H1 (cell line): ENCODE results near the gene POLRMT. TPM values are rescaled to one million over a fixed set of nuclear protein-coding genes. Genes with fewer than 3 reads are reported as not detected.

Experiments
- CTCF ChIA-PET: fragments of 300-600 bp; sonication (Branson Sonifier 250); formaldehyde crosslinking; loops from one replicate; lab custom pipeline; 2021; ENCODE audit not compliant: partially characterized antibody; lab: Charles Lee
- POLR2A ChIA-PET: fragments of 300-600 bp; sonication (Branson Sonifier 250); formaldehyde crosslinking; loops from one replicate; lab custom pipeline; 2021; ENCODE audit warnings: inconsistent platforms; ENCODE audit not compliant: partially characterized antibody; lab: Charles Lee
- DNase-seq, 2 experiments: peaks; one replicate each; pipeline versions ENCODE4 v3.0.0 to v3.0.0-alpha.2; 2010 to 2022; ENCODE audit warnings: low spot score in 2 of 2, low read depth in 1 of 2, mixed read lengths in 1 of 2
- FAIRE-seq: peaks from 2 replicates; lab custom pipeline; 2011; peaks lifted over from hg19 to GRCh38; lab: Jason Lieb, UNC
- H2AFZ ChIP-seq: 2 replicates; pipeline ENCODE4 v1.8.1; 2012; ENCODE audit warnings: low read length, inconsistent platforms
- H2AK5ac ChIP-seq: 2 replicates; pipeline ENCODE4 v1.6.1; 2013; ENCODE audit warnings: low read depth, low read length
- H2BK120ac ChIP-seq: replicated peaks from 2 replicates; pipeline ENCODE3; 2013; ENCODE audit warnings: low read depth, low read length, inconsistent platforms
- H2BK12ac ChIP-seq: 2 replicates; pipeline ENCODE4 v1.6.1; 2013; ENCODE audit warnings: low read depth, low read length
- H2BK15ac ChIP-seq: 2 replicates; pipeline ENCODE4 v1.6.1; 2013; ENCODE audit warnings: low read length
- H2BK20ac ChIP-seq: 2 replicates; pipeline ENCODE4 v1.6.1; 2013; ENCODE audit warnings: low read length
- H2BK5ac ChIP-seq: 2 replicates; pipeline ENCODE4 v1.6.1; 2013; ENCODE audit warnings: low read depth, low read length
- H3K14ac ChIP-seq: 2 replicates; pipeline ENCODE4 v1.6.1; 2013; ENCODE audit warnings: inconsistent platforms; ENCODE audit not compliant: insufficient read length
- H3K18ac ChIP-seq: 2 replicates; pipeline ENCODE4 v1.6.1; 2013; ENCODE audit warnings: low read length; ENCODE audit errors: extremely low read depth
- H3K23ac ChIP-seq: 2 replicates; pipeline ENCODE4 v1.6.1; 2013; ENCODE audit warnings: inconsistent platforms; ENCODE audit not compliant: insufficient read length
- H3K23me2 ChIP-seq: 2 replicates; pipeline ENCODE4 v1.6.1; 2013; ENCODE audit warnings: low read depth, low read length
- H3K27ac ChIP-seq: 2 replicates; pipeline ENCODE4 v1.6.1; 2011; ENCODE audit warnings: low read depth, low read length, inconsistent platforms
- H3K27me3 ChIP-seq, 4 experiments: replicated peaks in 1 of 4; 1 replicate in 1 of 4; 2 replicates in 3 of 4; pipeline versions ENCODE4 v1.6.1 to v1.8.1; 2011 to 2013; ENCODE audit warnings: low read length in 3 of 4, mild to moderate bottlenecking in 3 of 4, inconsistent platforms in 2 of 4, mixed read lengths in 2 of 4, moderate library complexity in 1 of 4; ENCODE audit not compliant: control insufficient read depth in 3 of 4, insufficient read depth in 3 of 4; ENCODE audit errors: extremely low read depth in 1 of 4
- H3K36me3 ChIP-seq, 4 experiments: 2 replicates each; pipeline versions ENCODE4 v1.6.1 to v1.8.1; 2011 to 2013; ENCODE audit warnings: mild to moderate bottlenecking in 4 of 4, low read length in 3 of 4, moderate library complexity in 2 of 4, control low read depth in 1 of 4, inconsistent platforms in 1 of 4; ENCODE audit not compliant: insufficient read depth in 4 of 4, control insufficient read depth in 2 of 4
- H3K4ac ChIP-seq: replicated peaks from 2 replicates; pipeline ENCODE3; 2013; ENCODE audit warnings: low read length, low read depth, mixed read lengths, inconsistent platforms; ENCODE audit not compliant: insufficient read length
- H3K4me1 ChIP-seq, 4 experiments: replicated peaks in 1 of 4; 1 replicate in 1 of 4; 2 replicates in 3 of 4; pipeline versions ENCODE4 v1.6.1 to v1.8.1; 2011 to 2013; ENCODE audit warnings: low read length in 3 of 4, inconsistent platforms in 2 of 4, mixed read lengths in 1 of 4; ENCODE audit not compliant: insufficient read depth in 4 of 4, control insufficient read depth in 3 of 4
- H3K4me2 ChIP-seq, 2 experiments: 2 replicates each; pipeline versions ENCODE4 v1.6.1 to v1.8.1; 2011 to 2013; ENCODE audit warnings: low read depth in 2 of 2, low read length in 2 of 2, control low read depth in 1 of 2, inconsistent platforms in 1 of 2, mild to moderate bottlenecking in 1 of 2; ENCODE audit not compliant: insufficient read depth in 1 of 2
- H3K4me3 ChIP-seq, 4 experiments: fragments of 200-600, 300-600 bp in 1 of 4; sonication (generic), shearing (Covaris generic), sonication (Bioruptor Twin) in 1 of 4; 2 replicates each; pipeline versions ENCODE4 v1.5.1 to v1.8.1; 2011 to 2016; ENCODE audit warnings: low read length in 4 of 4, low read depth in 3 of 4, control low read depth in 2 of 4, inconsistent platforms in 2 of 4, mild to moderate bottlenecking in 2 of 4, mixed read lengths in 1 of 4, moderate library complexity in 1 of 4; ENCODE audit not compliant: insufficient read depth in 2 of 4; ENCODE audit errors: extremely low read depth in 1 of 4
- H3K56ac ChIP-seq: replicated peaks from 2 replicates; pipeline ENCODE3; 2013; ENCODE audit warnings: low read depth, mild to moderate bottlenecking, mixed read lengths, low read length, inconsistent platforms; ENCODE audit not compliant: insufficient read length
- H3K79me1 ChIP-seq: 2 replicates; pipeline ENCODE4 v1.6.1; 2013; ENCODE audit warnings: low read depth, low read length, control low read depth
- H3K79me2 ChIP-seq, 2 experiments: 2 replicates each; pipeline versions ENCODE4 v1.6.1 to v1.8.1; 2012 to 2013; ENCODE audit warnings: low read length in 2 of 2, mild to moderate bottlenecking in 2 of 2, inconsistent platforms in 1 of 2; ENCODE audit not compliant: insufficient read depth in 2 of 2, control insufficient read depth in 1 of 2
- H3K9ac ChIP-seq, 4 experiments: replicated peaks in 1 of 4; 1 replicate in 1 of 4; 2 replicates in 3 of 4; pipeline versions ENCODE4 v1.6.1 to v1.8.1; 2011 to 2013; ENCODE audit warnings: low read depth in 3 of 4, low read length in 3 of 4, control low read depth in 2 of 4, mild to moderate bottlenecking in 2 of 4, moderate library complexity in 2 of 4, inconsistent platforms in 1 of 4; ENCODE audit errors: extremely low read depth in 1 of 4
- H3K9me3 ChIP-seq, 2 experiments: 2 replicates each; pipeline versions ENCODE4 v1.6.1 to v1.8.1; 2012 to 2013; ENCODE audit warnings: mild to moderate bottlenecking in 2 of 2, moderate library complexity in 2 of 2, control low read depth in 1 of 2, inconsistent platforms in 1 of 2, low read depth in 1 of 2, low read length in 1 of 2, mixed read lengths in 1 of 2; ENCODE audit not compliant: insufficient read depth in 2 of 2
- H4K20me1 ChIP-seq, 2 experiments: replicated peaks in 1 of 2; 2 replicates each; pipeline versions ENCODE3 to v1.8.1; 2011 to 2013; ENCODE audit warnings: inconsistent platforms in 2 of 2, low read length in 2 of 2, mild to moderate bottlenecking in 1 of 2; ENCODE audit not compliant: insufficient read depth in 2 of 2, control insufficient read depth in 1 of 2
- H4K5ac ChIP-seq: 2 replicates; pipeline ENCODE4 v1.6.1; 2013; ENCODE audit warnings: low read length, low read depth, mixed read lengths, inconsistent platforms; ENCODE audit not compliant: insufficient read length
- H4K8ac ChIP-seq: 2 replicates; pipeline ENCODE4 v1.8.0; 2013; ENCODE audit warnings: mild to moderate bottlenecking, moderate library complexity, low read length, inconsistent platforms; ENCODE audit not compliant: insufficient read depth; ENCODE audit errors: extremely low read depth
- H4K91ac ChIP-seq: replicated peaks from 2 replicates; pipeline ENCODE3; 2013; ENCODE audit warnings: low read length, mixed read lengths, inconsistent platforms; ENCODE audit not compliant: insufficient read length
- CTBP2 ChIP-seq: IDR thresholded peaks from 2 replicates; pipeline ENCODE4 v1.7.0; 2011; ENCODE audit warnings: borderline replicate concordance, mild to moderate bottlenecking, moderate library complexity, mixed read lengths, low read length; ENCODE audit not compliant: insufficient read depth, insufficient read length
- whole genome bisulfite sequencing, 2 experiments: shearing (Covaris generic) in 1 of 2; methylation state at CpG; one replicate each; pipeline versions ENCODE4 v1.1.6 to v1.1.7; 2013 to 2015; ENCODE audit warnings: low lambda C conversion rate in 2 of 2, mixed read lengths in 2 of 2, inconsistent platforms in 1 of 2, low coverage in 1 of 2, missing lambda C conversion rate in 1 of 2; ENCODE audit not compliant: insufficient replicate concordance in 2 of 2, insufficient coverage in 1 of 2, insufficient read length in 1 of 2; ENCODE audit errors: extremely low coverage in 1 of 2, missing lambda C conversion rate in 1 of 2; 5-methylcytosine and 5-hydroxymethylcytosine counted together
- polyA plus RNA-seq, 7 experiments: library from polyadenylated mRNA; depleted of rRNA in 3 of 7; stranded (reverse) in 5 of 7; unstranded in 2 of 7; fragments of >200 nt in 5 of 7; fragments of 200-250 nt in 2 of 7; gene quantifications; 1 replicate in 5 of 7; 2 replicates in 1 of 7; 4 replicates in 1 of 7; pipeline versions ENCODE4 v1.2.1 to v1.2.3, GENCODE V29; 2011 to 2013; ENCODE audit warnings: missing spikeins in 2 of 7, mixed read lengths in 2 of 7
- total RNA-seq: library from RNA; stranded (reverse); fragmentation: NEBNext Ultra II Directional; extraction: Animal tissue kit (Norgen Biotek cat#: 25700); gene quantifications from 2 replicates; pipeline ENCODE4 v1.2.1, GENCODE V29; 2021

POLRMT gene
- total and polyA plus RNA-seq, 2 of the 8 experiments (the other 6 are each of a cell fraction or from before 2014, with no cell fraction given): 93.0 to 111 TPM

GRCh38 chr19:610801-611480 is 22.4 kb downstream of the POLRMT start:
- no peaks in the 10 kb centered on the region for H3K79me2 ChIP-seq
- H3K56ac ChIP-seq: no peak overlapping the region
- H3K27ac ChIP-seq: no peak overlapping the region
- ChIA-PET POLR2A (interaction anchor here (1.6 kb wide), 1 partner anchor 20 kb away, joined by 3 read pairs; no protein-coding TSS in a partner anchor), CTCF (interaction anchor here (1.2 kb wide), 1 partner anchor 27 kb away, joined by 4 read pairs; no protein-coding TSS in a partner anchor)
- H3K4me3 ChIP-seq: no peak overlapping the region
- H3K9ac ChIP-seq: no peak overlapping the region; a peak in 1 of 7 replicates
- no peak overlapping the region for H3K4ac ChIP-seq
- H2BK20ac ChIP-seq: no peak overlapping the region
- peak overlapping the region; percentile 28; the same call in 1 of the 2 replicates for H4K8ac ChIP-seq
- H3K23ac ChIP-seq: no peak overlapping the region
- H3K79me1 ChIP-seq: no peaks in the 10 kb centered on the region; the same call in 1 of the 2 replicates
- no peak overlapping the region for H2BK12ac ChIP-seq
- no peak overlapping the region for H3K4me2 ChIP-seq
- H3K27me3 ChIP-seq: no peaks in the 10 kb centered on the region
- no peak for TF ChIP-seq CTBP2
- DNase-seq (no peak), FAIRE-seq (no peak)
- no peak overlapping the region for H4K91ac ChIP-seq
- no peak overlapping the region for H2AK5ac ChIP-seq
- no peaks in the 10 kb centered on the region for H3K4me1 ChIP-seq
- no peaks in the 10 kb centered on the region for H3K23me2 ChIP-seq
- WGBS, 2 experiments: 86% methylated on average over 33 of the region's 36 CpGs; no CpG with 5 or more reads in 1 of the 2 experiments
- H4K20me1 ChIP-seq: peaks cover 0 to 2% of the 10 kb centered on the region in 2 experiments
- H3K9me3 ChIP-seq: peaks cover 0 to 4% of the 10 kb centered on the region in 2 experiments; a peak in 1 of 4 replicates
- H3K36me3 ChIP-seq: peaks cover 0 to 7% (median 3%) of the 10 kb centered on the region in 4 experiments; a peak in 2 of 8 replicates
- no peak overlapping the region for H2BK120ac ChIP-seq
- H3K14ac ChIP-seq: no peak overlapping the region
- no peak overlapping the region for H3K18ac ChIP-seq
- no peak overlapping the region for H2BK15ac ChIP-seq
- H2BK5ac ChIP-seq: no peak overlapping the region
- no peak overlapping the region for H2AFZ ChIP-seq
- no peak overlapping the region for H4K5ac ChIP-seq
